Measurements from ENCODE around the gene VAV3.

DNA sequence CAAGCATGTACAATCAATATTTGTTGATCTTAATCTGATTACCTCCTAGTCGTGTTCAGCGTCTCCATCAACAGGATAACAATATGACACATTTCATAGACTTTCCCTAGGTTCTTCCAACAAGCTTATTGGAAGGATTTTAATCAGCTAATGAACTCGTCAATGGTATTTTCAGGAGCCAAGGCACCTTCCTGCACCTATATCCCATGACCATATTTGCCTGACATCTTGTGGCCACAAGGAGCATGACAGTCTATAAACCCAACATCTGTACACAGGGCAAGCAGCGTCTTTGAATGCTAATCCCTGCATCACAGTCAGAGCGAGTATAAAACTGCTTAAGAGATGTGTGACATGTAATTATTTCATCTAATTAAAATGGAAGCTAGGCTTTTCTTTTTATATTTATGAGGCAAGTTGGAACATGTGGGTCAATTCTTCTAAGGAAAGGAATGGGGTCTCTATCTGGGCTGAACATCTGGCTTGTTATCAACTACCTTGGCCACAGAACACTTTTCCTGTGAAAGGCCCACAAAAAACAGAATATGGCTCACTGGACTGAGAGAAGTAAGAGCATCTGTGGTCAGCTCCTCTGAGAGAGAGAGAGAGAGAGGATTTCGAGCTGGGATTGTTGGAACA, 435.4 kb downstream of the VAV3 start:
- no peak for TF ChIP-seq MEF2A (IDR thresholded peaks at IDR 0.05; ENCODE audit: control insufficient read depth, low read depth, low read length)
- no peak for TF ChIP-seq ZNF668 (CRISPR knock-in tag; IDR thresholded peaks at IDR 0.05)
- TF ChIP-seq, protein P1, sequence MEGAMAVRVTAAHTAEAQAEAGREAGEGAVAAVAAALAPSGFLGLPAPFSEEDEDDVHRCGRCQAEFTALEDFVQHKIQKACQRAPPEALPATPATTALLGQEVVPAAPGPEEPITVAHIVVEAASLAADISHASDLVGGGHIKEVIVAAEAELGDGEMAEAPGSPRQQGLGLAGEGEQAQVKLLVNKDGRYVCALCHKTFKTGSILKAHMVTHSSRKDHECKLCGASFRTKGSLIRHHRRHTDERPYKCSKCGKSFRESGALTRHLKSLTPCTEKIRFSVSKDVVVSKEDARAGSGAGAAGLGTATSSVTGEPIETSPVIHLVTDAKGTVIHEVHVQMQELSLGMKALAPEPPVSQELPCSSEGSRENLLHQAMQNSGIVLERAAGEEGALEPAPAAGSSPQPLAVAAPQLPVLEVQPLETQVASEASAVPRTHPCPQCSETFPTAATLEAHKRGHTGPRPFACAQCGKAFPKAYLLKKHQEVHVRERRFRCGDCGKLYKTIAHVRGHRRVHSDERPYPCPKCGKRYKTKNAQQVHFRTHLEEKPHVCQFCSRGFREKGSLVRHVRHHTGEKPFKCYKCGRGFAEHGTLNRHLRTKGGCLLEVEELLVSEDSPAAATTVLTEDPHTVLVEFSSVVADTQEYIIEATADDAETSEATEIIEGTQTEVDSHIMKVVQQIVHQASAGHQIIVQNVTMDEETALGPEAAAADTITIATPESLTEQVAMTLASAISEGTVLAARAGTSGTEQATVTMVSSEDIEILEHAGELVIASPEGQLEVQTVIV (CRISPR knock-in tag; IDR thresholded peaks at IDR 0.05; ENCODE audit: borderline replicate concordance) = no peak
- no peak for TF ChIP-seq KLF10 (CRISPR knock-in tag; IDR thresholded peaks at IDR 0.05)
- TF ChIP-seq CTCF (IDR thresholded peaks at IDR 0.05 in 2 of 3, conservative IDR thresholded peaks at IDR 0.05 in 1 of 3; ENCODE audit: insufficient read depth in 2 of 3, low read depth in 1 of 3, low read length in 3 of 3) = peak; percentile 40 to 70 (median 69); a peak in 5 of 6 replicates
- no peak for TF ChIP-seq POLR2AphosphoS5 (IDR thresholded peaks at IDR 0.05; ENCODE audit: control insufficient read depth, insufficient read depth, low read depth, low read length)
